Measurements from ENCODE around the gene TCEAL5.
"Not testable (repeated sequence)": the region's sequence is repeated elsewhere in the genome, so short reads cannot be mapped to it uniquely, and the experiment has no call there.

Gene TCEAL5

GRCh38 chrX:103233263-103233662, 43.3 kb downstream of the TCEAL5 start:
- TF ChIP-seq, protein P1, sequence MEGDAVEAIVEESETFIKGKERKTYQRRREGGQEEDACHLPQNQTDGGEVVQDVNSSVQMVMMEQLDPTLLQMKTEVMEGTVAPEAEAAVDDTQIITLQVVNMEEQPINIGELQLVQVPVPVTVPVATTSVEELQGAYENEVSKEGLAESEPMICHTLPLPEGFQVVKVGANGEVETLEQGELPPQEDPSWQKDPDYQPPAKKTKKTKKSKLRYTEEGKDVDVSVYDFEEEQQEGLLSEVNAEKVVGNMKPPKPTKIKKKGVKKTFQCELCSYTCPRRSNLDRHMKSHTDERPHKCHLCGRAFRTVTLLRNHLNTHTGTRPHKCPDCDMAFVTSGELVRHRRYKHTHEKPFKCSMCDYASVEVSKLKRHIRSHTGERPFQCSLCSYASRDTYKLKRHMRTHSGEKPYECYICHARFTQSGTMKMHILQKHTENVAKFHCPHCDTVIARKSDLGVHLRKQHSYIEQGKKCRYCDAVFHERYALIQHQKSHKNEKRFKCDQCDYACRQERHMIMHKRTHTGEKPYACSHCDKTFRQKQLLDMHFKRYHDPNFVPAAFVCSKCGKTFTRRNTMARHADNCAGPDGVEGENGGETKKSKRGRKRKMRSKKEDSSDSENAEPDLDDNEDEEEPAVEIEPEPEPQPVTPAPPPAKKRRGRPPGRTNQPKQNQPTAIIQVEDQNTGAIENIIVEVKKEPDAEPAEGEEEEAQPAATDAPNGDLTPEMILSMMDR (IDR thresholded peaks at IDR 0.05; ENCODE audit: insufficient read depth, missing control alignments), result no peak
- FAIRE-seq (no peak), DNase-seq (ENCODE audit: insufficient read length, low spot score) (no peak)

- FAIRE-seq; DNase-seq (ENCODE audit: insufficient read length, low spot score): not testable (repeated sequence)
Measured at GRCh38 chrX:103225918-103226317, 50.6 kb downstream of the TCEAL5 start.
